K562 (cell line): Measurements from ENCODE around the gene LSS. TPM values are rescaled to one million over a fixed set of nuclear protein-coding genes. Genes with fewer than 3 reads are reported as not detected.

Source experiments
- ATAC-seq: fragments of 200-7000 bp; cut with Tn5 transposase; 3 replicates; pipeline ENCODE4 v1.9.1; 2020; ENCODE audit warnings: moderate library complexity
- BruUV-seq: library from RNA; stranded (reverse); fragments of 400-500 nt; replicated peaks from 2 replicates; lab custom pipeline; 2021; lab: Mats Ljungman, UMichigan
- CTCF ChIA-PET: fragments of 300-600 bp; formaldehyde crosslinking; extraction: SDS; loops from one replicate; lab custom pipeline; 2021; ENCODE audit warnings: low intra/inter-chr PET ratio; lab: Yijun Ruan, JAX
- POLR2A ChIA-PET: fragments of 300-600, 350-650 bp; sonication (Branson Sonifier 250); formaldehyde crosslinking; extraction: SDS; loops from one replicate; lab custom pipeline; 2021; ENCODE audit warnings: antibody characterized with exemption, inconsistent platforms; lab: Yijun Ruan, JAX
- DNase-seq, 4 experiments: peaks; one replicate each; pipeline versions ENCODE4 v3.0.0 to v3.0.0-alpha.2; 2011 to 2018; ENCODE audit warnings: low spot score in 3 of 4, mixed read lengths in 3 of 4; ENCODE audit errors: extremely low read depth in 1 of 4
- FAIRE-seq: peaks from 2 replicates; lab custom pipeline; 2011; peaks lifted over from hg19 to GRCh38; lab: Jason Lieb, UNC
- H2AFZ ChIP-seq: 2 replicates; pipeline ENCODE4 v1.6.0; 2011; ENCODE audit warnings: low read depth, low read length, control low read depth, inconsistent platforms
- H3K27ac ChIP-seq: fragments of 200-600 bp; 3 replicates; pipeline ENCODE4 v1.8.0; 2011; ENCODE audit warnings: low read depth, mild to moderate bottlenecking, control low read depth, inconsistent platforms, low read length, moderate library complexity, mixed read lengths; ENCODE audit errors: extremely low read depth
- H3K27me3 ChIP-seq, 2 experiments: fragments of 300-600 bp in 1 of 2; 2 replicates in 1 of 2; 3 replicates in 1 of 2; pipeline versions ENCODE4 v1.6.0 to v1.8.0; 2011; ENCODE audit warnings: inconsistent platforms in 2 of 2, low read length in 2 of 2, mild to moderate bottlenecking in 1 of 2, mixed read lengths in 1 of 2, moderate library complexity in 1 of 2; ENCODE audit not compliant: control insufficient read depth in 2 of 2, insufficient read depth in 2 of 2
- H3K36me3 ChIP-seq: fragments of 300-600 bp; 3 replicates; pipeline ENCODE4 v1.8.0; 2011; ENCODE audit warnings: mild to moderate bottlenecking, low read length, inconsistent platforms; ENCODE audit not compliant: control insufficient read depth, insufficient read depth
- H3K4me1 ChIP-seq, 2 experiments: fragments of 200-600 bp in 1 of 2; replicated peaks in 1 of 2; 2 replicates in 1 of 2; 3 replicates in 1 of 2; pipeline versions ENCODE4 v1.5.1 to v1.8.0; 2011; ENCODE audit warnings: inconsistent platforms in 2 of 2, low read length in 2 of 2, mild to moderate bottlenecking in 1 of 2, mixed read lengths in 1 of 2, moderate library complexity in 1 of 2; ENCODE audit not compliant: control insufficient read depth in 2 of 2, insufficient read depth in 2 of 2
- H3K4me2 ChIP-seq: 2 replicates; pipeline ENCODE4 v1.6.1; 2011; ENCODE audit warnings: low read length, control low read depth, inconsistent platforms, mixed read lengths; ENCODE audit not compliant: insufficient read depth
- H3K4me3 ChIP-seq: fragments of 200-600 bp; sonication (generic), shearing (Covaris generic); 2 replicates; pipeline ENCODE4 v1.5.1; 2016; ENCODE audit warnings: control low read depth, inconsistent platforms
- H3K79me2 ChIP-seq: fragments of 200-600 bp; 3 replicates; pipeline ENCODE4 v1.8.0; 2011; ENCODE audit warnings: low read length, inconsistent platforms; ENCODE audit not compliant: control insufficient read depth, insufficient read depth
- H3K9ac ChIP-seq, 2 experiments: 2 replicates each; pipeline versions ENCODE4 v1.6.0 to v1.6.1; 2011; ENCODE audit warnings: low read depth in 2 of 2, low read length in 2 of 2, control low read depth in 1 of 2, inconsistent platforms in 1 of 2, mild to moderate bottlenecking in 1 of 2, mixed read lengths in 1 of 2; ENCODE audit not compliant: insufficient read depth in 1 of 2
- H3K9me1 ChIP-seq: one replicate; pipeline ENCODE4 v1.6.0; 2011; ENCODE audit warnings: inconsistent platforms, mild to moderate bottlenecking, low read length, moderate library complexity; ENCODE audit not compliant: control insufficient read depth, insufficient read depth
- H3K9me3 ChIP-seq: replicated peaks from 2 replicates; pipeline ENCODE4 v1.5.1; 2011; ENCODE audit warnings: low read depth, low read length, inconsistent platforms; ENCODE audit not compliant: control insufficient read depth, insufficient read depth
- H4K20me1 ChIP-seq: replicated peaks from 2 replicates; pipeline ENCODE4 v1.6.1; 2011; ENCODE audit warnings: low read length, inconsistent platforms, mixed read lengths; ENCODE audit not compliant: control insufficient read depth, insufficient read depth
- ARID2 ChIP-seq: fragments of 450-650 bp; IDR thresholded peaks from 2 replicates; pipeline ENCODE4 v1.6.1; 2017; ENCODE audit warnings: antibody characterized with exemption, mild to moderate bottlenecking
- BRD4 ChIP-seq: fragments of 200-600 bp; sonication (generic); IDR thresholded peaks from 2 replicates; pipeline ENCODE4 v1.6.1; 2017; ENCODE audit warnings: inconsistent platforms
- GTF2E2 ChIP-seq: fragments of 200-800 bp; sonication (Bioruptor generic); IDR thresholded peaks from 2 replicates; pipeline ENCODE4 v1.6.1; 2016; ENCODE audit warnings: missing genetic modification characterization, missing compliant biosample characterization
- POLR3G ChIP-seq: IDR thresholded peaks from 2 replicates; pipeline ENCODE4 v1.6.1; 2011; ENCODE audit not compliant: insufficient read length, insufficient replicate concordance; ENCODE audit errors: extremely low read depth
- SIRT6 ChIP-seq: IDR thresholded peaks from one replicate; pipeline ENCODE4 v1.6.1; 2012; ENCODE audit warnings: low read depth, mild to moderate bottlenecking, control low read depth, inconsistent platforms, low read length, moderate library complexity
- SUPT5H ChIP-seq: fragments of 450-650 bp; IDR thresholded peaks from 2 replicates; pipeline ENCODE4 v1.6.1; 2016
- TBP ChIP-seq: optimal IDR thresholded peaks from 2 replicates; pipeline ENCODE3; 2011; ENCODE audit warnings: low read depth, low read length, improper control_type of control experiment
- TRIM24 ChIP-seq, 2 experiments: fragments of 450-650 bp; IDR thresholded peaks; 2 replicates each; pipeline ENCODE4 v1.6.1; 2016
- YY1 ChIP-seq, 3 experiments: IDR thresholded peaks; 2 replicates each; pipeline ENCODE4 v1.6.1; 2011; ENCODE audit warnings: low read length in 2 of 3, mild to moderate bottlenecking in 2 of 3, moderate library complexity in 2 of 3, borderline replicate concordance in 1 of 3, control low read depth in 1 of 3, low read depth in 1 of 3; ENCODE audit not compliant: insufficient read depth in 3 of 3, insufficient replicate concordance in 2 of 3, control insufficient read depth in 1 of 3, insufficient read length in 1 of 3; ENCODE audit errors: extremely low read depth in 1 of 3
- ZBTB17 ChIP-seq: fragments of 450-650 bp; formaldehyde crosslinking; IDR thresholded peaks from 2 replicates; pipeline ENCODE4 v1.4.0; 2020; ENCODE audit warnings: mild to moderate bottlenecking
- ZNF583 ChIP-seq: fragments of 250-450 bp; sonication (Bioruptor Pico); IDR thresholded peaks from 2 replicates; pipeline ENCODE4 v1.4.0; 2020
- ZNF584 ChIP-seq: fragments of 200-800 bp; sonication (Bioruptor generic); IDR thresholded peaks from 2 replicates; pipeline ENCODE4 v1.6.1; 2016; ENCODE audit warnings: low read depth, mild to moderate bottlenecking, missing genetic modification characterization, missing compliant biosample characterization
- ZNF79 ChIP-seq: fragments of 250-450 bp; sonication (Bioruptor Pico); IDR thresholded peaks from 2 replicates; pipeline ENCODE4 v1.4.0; 2020; ENCODE audit warnings: low read depth, mild to moderate bottlenecking, moderate library complexity
- whole genome bisulfite sequencing: fragments of 100-300 bp; shearing (Covaris generic); methylation state at CpG from one replicate; pipeline ENCODE4 v1.1.6; 2016; ENCODE audit warnings: low coverage, mixed read lengths; ENCODE audit not compliant: insufficient coverage; ENCODE audit errors: missing lambda C conversion rate; 5-methylcytosine and 5-hydroxymethylcytosine counted together
- in situ Hi-C: fragments of 300-500 bp; cut with MboI; formaldehyde crosslinking; loops from 4 replicates; pipeline ENCODE4 v1.15.0; 2018; ENCODE audit warnings: inconsistent platforms, mixed read lengths
- intact Hi-C: fragments of 100-400 bp; cut with micrococcal nuclease; formaldehyde crosslinking; loops from 2 replicates; pipeline ENCODE4 v1.14.2; 2022
- polyA plus RNA-seq, 8 experiments: library from polyadenylated mRNA; depleted of rRNA in 4 of 8; stranded (reverse) in 5 of 8; unstranded in 3 of 8; fragments of >200 nt; fragmentation: Nextera tagmentation in 2 of 8; fragmentation: Illumina TruSeq in 1 of 8; extraction: Ambion mirVana in 2 of 8; extraction: Trizol in 1 of 8; gene quantifications; 2 replicates each; pipeline versions ENCODE4 v1.2.1 to v1.2.3, GENCODE V29; 2011 to 2014; ENCODE audit warnings: inconsistent platforms in 1 of 8, missing spikeins in 1 of 8
- total RNA-seq, 7 experiments: library from RNA; depleted of rRNA in 6 of 7; stranded (reverse); fragments of >200 nt in 6 of 7; fragmentation: Illumina TruSeq in 2 of 7; extraction: Trizol in 2 of 7; gene quantifications; 2 replicates each; pipeline versions ENCODE4 v1.2.1 to v1.2.3, GENCODE V29; 2011 to 2021; ENCODE audit warnings: low replicate concordance in 1 of 7
- TF ChIP-seq, protein P1 (sequence below): fragments of 250-450 bp; sonication (Bioruptor Pico); IDR thresholded peaks from 2 replicates; pipeline ENCODE4 v1.4.0; 2020; ENCODE audit warnings: mild to moderate bottlenecking
- TF ChIP-seq, protein P2 (sequence below): IDR thresholded peaks from 2 replicates; pipeline ENCODE4 v1.6.1; 2011; ENCODE audit warnings: borderline replicate concordance, low read depth, mild to moderate bottlenecking, moderate library complexity, low read length; ENCODE audit not compliant: insufficient read depth, poor library complexity, severe bottlenecking
- TF ChIP-seq, protein P3 (sequence below): fragments of 250-450 bp; sonication (Bioruptor Pico); IDR thresholded peaks from 2 replicates; pipeline ENCODE4 v1.8.0; 2021; ENCODE audit warnings: moderate library complexity, mild to moderate bottlenecking, inconsistent platforms

LSS gene
- total and polyA plus RNA-seq, 9 of the 15 experiments (the other 6 are each of a cell fraction or from before 2014, with no cell fraction given), result 2.2 to 89.5 (median 37.4) TPM

DNA sequence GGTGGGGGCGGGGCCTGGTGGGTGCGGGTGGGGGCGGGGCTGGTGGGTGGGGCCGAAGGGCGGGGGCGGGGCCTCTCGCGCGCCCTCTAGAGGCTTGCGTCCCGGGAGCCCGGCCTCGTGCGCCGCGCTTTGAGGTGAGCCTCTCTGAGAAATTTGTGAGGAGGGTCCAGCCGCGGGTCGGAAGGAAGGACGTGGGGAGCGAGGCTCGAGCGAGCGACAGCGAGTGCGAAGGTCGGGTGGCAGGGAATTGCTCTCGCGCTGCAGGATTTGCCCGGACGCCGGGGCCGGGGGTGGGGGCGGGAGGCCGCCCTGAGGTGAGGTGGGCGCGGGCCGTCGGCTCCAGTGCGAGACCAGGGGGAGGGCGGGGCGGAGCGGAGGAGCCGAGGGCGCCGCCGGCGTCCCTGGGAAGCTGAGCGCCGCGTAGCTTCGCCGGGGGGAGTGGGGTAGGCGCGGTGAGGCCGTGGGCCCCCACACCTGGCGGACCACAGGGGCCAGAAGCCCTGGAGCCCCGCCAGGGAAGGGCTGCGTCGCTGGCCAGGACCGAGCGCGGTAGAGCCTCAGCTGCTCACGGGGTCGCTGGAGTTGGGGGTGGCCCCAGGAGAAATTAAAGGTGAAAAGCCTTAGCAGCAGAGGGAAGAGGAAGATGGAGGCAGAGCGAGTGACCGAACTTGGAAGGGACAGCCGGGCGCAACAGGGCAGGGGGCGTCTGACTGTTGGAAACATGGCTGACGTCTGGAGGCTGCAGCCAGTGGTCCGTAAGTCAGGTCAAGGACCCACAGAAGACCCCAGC is 754 bp upstream of the LSS start:
- Histone ChIP-seq H3K79me2 (peaks cover 96% of the 10 kb centered on the region), H3K9me3 (no peaks in the 10 kb centered on the region)
- TF ChIP-seq ZNF79, result no peak
- peak; percentile 47; the same call in 1 of the 2 replicates for TF ChIP-seq BRD4
- peak; percentile 46 for TF ChIP-seq TBP
- TF ChIP-seq SIRT6, result no peak
- TF ChIP-seq, protein P1, sequence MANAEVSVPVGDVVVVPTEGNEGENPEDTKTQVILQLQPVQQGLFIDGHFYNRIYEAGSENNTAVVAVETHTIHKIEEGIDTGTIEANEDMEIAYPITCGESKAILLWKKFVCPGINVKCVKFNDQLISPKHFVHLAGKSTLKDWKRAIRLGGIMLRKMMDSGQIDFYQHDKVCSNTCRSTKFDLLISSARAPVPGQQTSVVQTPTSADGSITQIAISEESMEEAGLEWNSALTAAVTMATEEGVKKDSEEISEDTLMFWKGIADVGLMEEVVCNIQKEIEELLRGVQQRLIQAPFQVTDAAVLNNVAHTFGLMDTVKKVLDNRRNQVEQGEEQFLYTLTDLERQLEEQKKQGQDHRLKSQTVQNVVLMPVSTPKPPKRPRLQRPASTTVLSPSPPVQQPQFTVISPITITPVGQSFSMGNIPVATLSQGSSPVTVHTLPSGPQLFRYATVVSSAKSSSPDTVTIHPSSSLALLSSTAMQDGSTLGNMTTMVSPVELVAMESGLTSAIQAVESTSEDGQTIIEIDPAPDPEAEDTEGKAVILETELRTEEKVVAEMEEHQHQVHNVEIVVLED (CRISPR knock-in tag), result 0 out of 2 replicates have a peak, but pooled peaks have one; percentile 32
- TF ChIP-seq, protein P2, sequence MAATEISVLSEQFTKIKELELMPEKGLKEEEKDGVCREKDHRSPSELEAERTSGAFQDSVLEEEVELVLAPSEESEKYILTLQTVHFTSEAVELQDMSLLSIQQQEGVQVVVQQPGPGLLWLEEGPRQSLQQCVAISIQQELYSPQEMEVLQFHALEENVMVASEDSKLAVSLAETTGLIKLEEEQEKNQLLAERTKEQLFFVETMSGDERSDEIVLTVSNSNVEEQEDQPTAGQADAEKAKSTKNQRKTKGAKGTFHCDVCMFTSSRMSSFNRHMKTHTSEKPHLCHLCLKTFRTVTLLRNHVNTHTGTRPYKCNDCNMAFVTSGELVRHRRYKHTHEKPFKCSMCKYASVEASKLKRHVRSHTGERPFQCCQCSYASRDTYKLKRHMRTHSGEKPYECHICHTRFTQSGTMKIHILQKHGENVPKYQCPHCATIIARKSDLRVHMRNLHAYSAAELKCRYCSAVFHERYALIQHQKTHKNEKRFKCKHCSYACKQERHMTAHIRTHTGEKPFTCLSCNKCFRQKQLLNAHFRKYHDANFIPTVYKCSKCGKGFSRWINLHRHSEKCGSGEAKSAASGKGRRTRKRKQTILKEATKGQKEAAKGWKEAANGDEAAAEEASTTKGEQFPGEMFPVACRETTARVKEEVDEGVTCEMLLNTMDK, result peak; percentile 91
- TF ChIP-seq ZNF583, result no peak
- TF ChIP-seq GTF2E2 (tag), result no peak
- TF ChIP-seq SUPT5H, result peak; percentile 73
- no peak for TF ChIP-seq ARID2
- TF ChIP-seq POLR3G, result no peak
- TF ChIP-seq TRIM24 (IDR thresholded peaks at IDR 0.05), result 0 out of 4 replicates have a peak, but pooled peaks of 1 of the 2 experiments have one; percentile 30
- peak; percentile 52; the same call in 1 of the 2 replicates for TF ChIP-seq ZBTB17 (CRISPR knock-in tag)
- TF ChIP-seq, protein P3, sequence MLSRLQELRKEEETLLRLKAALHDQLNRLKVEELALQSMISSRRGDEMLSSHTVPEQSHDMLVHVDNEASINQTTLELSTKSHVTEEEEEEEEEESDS, result no peak
- no peak for TF ChIP-seq ZNF584
- peak; percentile 31 to 58 (median 52) for TF ChIP-seq YY1 (IDR thresholded peaks at IDR 0.05; ENCODE audit: borderline replicate concordance in 1 of 3, control insufficient read depth in 1 of 3, extremely low read depth in 1 of 3, insufficient read depth in 3 of 3, insufficient read length in 1 of 3, insufficient replicate concordance in 2 of 3, low read depth in 1 of 3, low read length in 2 of 3)

More for the DNA sequence above, 754 bp upstream of the LSS start:
- peaks cover 37 to 39% of the 10 kb centered on the region in 2 experiments; a peak in 4 of 5 replicates for H3K4me1 ChIP-seq
- in situ Hi-C loops, result no loop called here
- peaks cover 2% of the 10 kb centered on the region for H3K9me1 ChIP-seq
- FAIRE-seq (no peak), DNase-seq (peak; percentile 71 to 88 (median 80)), ATAC-seq (peak; percentile 62)
- peak overlapping the region; percentile 91 for H2AFZ ChIP-seq
- peaks cover 65% of the 10 kb centered on the region for H3K36me3 ChIP-seq
- WGBS, result under 1% methylated on average over 26 of the region's 72 CpGs
- ChIA-PET POLR2A (interaction anchor here (0.6 to 4.2 kb wide), 3 partner anchors 11 to 76 kb away, joined by 4 to 27 read pairs (median 6); no protein-coding TSS in a partner anchor), CTCF (no interaction called here)
- peak overlapping the region; percentile 90 for H3K27ac ChIP-seq
- no peaks in the 10 kb centered on the region for H3K27me3 ChIP-seq
- intact Hi-C loops, result loop anchor here (2.0 to 10.0 kb wide), 5 partner anchors 42 to 225 kb away; partner anchors contain the start of genes DIP2A and PCNT
- H3K4me2 ChIP-seq, result peak overlapping the region; percentile 95
- peak overlapping the region; percentile 92 to 97 for H3K9ac ChIP-seq
- H4K20me1 ChIP-seq, result peaks cover 9% of the 10 kb centered on the region; the same call in 1 of the 2 replicates
- no TSS peak for BruUV-seq
- H3K4me3 ChIP-seq, result peak overlapping the region; percentile 72
